Measurements from ENCODE around the gene SGCD.
"Not testable (repeated sequence)": the region's sequence is repeated elsewhere in the genome, so short reads cannot be mapped to it uniquely, and the experiment has no call there.

SGCD gene

GRCh38 chr5:156647034-156647451 lies 320.1 kb downstream of the SGCD start:
- Mint-ChIP-seq H3K4me1 (ENCODE audit: low read depth) (no peaks in the 10 kb centered on the region), H3K9me3 (ENCODE audit: low read depth) (no peaks in the 10 kb centered on the region), H3K36me3 (no peaks in the 10 kb centered on the region), H3K4me3 (no peak overlapping the region), H3K27ac (no peak overlapping the region), H3K27me3 (peaks cover 13% of the 10 kb centered on the region)

- H3K4me3 Mint-ChIP-seq: no peak overlapping the region
- H3K27ac Mint-ChIP-seq: no peak overlapping the region
- no peaks in the 10 kb centered on the region for H3K36me3 Mint-ChIP-seq
- H3K4me1 Mint-ChIP-seq (ENCODE audit: low read depth): no peaks in the 10 kb centered on the region
- peaks cover 5% of the 10 kb centered on the region for H3K27me3 Mint-ChIP-seq
- H3K9me3 Mint-ChIP-seq (ENCODE audit: low read depth): no peaks in the 10 kb centered on the region
These were observed 327.5 kb downstream of the SGCD start for GRCh38 chr5:156654444-156654843.

GRCh38 chr5:156655732-156656131 lies 328.8 kb downstream of the SGCD start:
- Mint-ChIP-seq H3K27me3 (peaks cover 4% of the 10 kb centered on the region), H3K4me3 (no peak overlapping the region), H3K27ac (no peak overlapping the region), H3K9me3 (ENCODE audit: low read depth) (no peaks in the 10 kb centered on the region), H3K36me3 (no peaks in the 10 kb centered on the region), H3K4me1 (ENCODE audit: low read depth) (no peaks in the 10 kb centered on the region)

GRCh38 chr5:156664832-156665231 lies 337.9 kb downstream of the SGCD start:
- not testable (repeated sequence) for H3K4me1 Mint-ChIP-seq (ENCODE audit: low read depth); H3K4me3 Mint-ChIP-seq; H3K27me3 Mint-ChIP-seq; H3K36me3 Mint-ChIP-seq; H3K9me3 Mint-ChIP-seq (ENCODE audit: low read depth); H3K27ac Mint-ChIP-seq

GRCh38 chr5:156666686-156667085 lies 339.7 kb downstream of the SGCD start:
- not testable (repeated sequence) for H3K9me3 Mint-ChIP-seq (ENCODE audit: low read depth); H3K27ac Mint-ChIP-seq; H3K36me3 Mint-ChIP-seq; H3K4me1 Mint-ChIP-seq (ENCODE audit: low read depth); H3K27me3 Mint-ChIP-seq; H3K4me3 Mint-ChIP-seq

- Mint-ChIP-seq H3K4me1 (ENCODE audit: low read depth) (no peaks in the 10 kb centered on the region), H3K36me3 (no peaks in the 10 kb centered on the region), H3K4me3 (no peak overlapping the region), H3K9me3 (ENCODE audit: low read depth) (no peaks in the 10 kb centered on the region), H3K27me3 (no peaks in the 10 kb centered on the region), H3K27ac (no peak overlapping the region)
These were observed 340.7 kb downstream of the SGCD start for GRCh38 chr5:156667616-156668015.

GRCh38 chr5:156669416-156669815 lies 342.5 kb downstream of the SGCD start:
- no peaks in the 10 kb centered on the region for H3K4me1 Mint-ChIP-seq (ENCODE audit: low read depth)

GRCh38 chr5:156670615-156671014 lies 343.7 kb downstream of the SGCD start:
- H3K9me3 Mint-ChIP-seq (ENCODE audit: low read depth): no peaks in the 10 kb centered on the region
- no peaks in the 10 kb centered on the region for H3K27me3 Mint-ChIP-seq
- no peak overlapping the region for H3K4me3 Mint-ChIP-seq
- H3K4me1 Mint-ChIP-seq (ENCODE audit: low read depth): no peaks in the 10 kb centered on the region
- H3K36me3 Mint-ChIP-seq: no peaks in the 10 kb centered on the region
- no peak overlapping the region for H3K27ac Mint-ChIP-seq

More at GRCh38 chr5:156669416-156669815, 342.5 kb downstream of the SGCD start:
- Mint-ChIP-seq H3K27me3 (no peaks in the 10 kb centered on the region), H3K27ac (no peak overlapping the region), H3K9me3 (ENCODE audit: low read depth) (no peaks in the 10 kb centered on the region), H3K36me3 (no peaks in the 10 kb centered on the region), H3K4me3 (no peak overlapping the region)

GRCh38 chr5:156675395-156675794 lies 348.4 kb downstream of the SGCD start:
- Mint-ChIP-seq H3K9me3 (ENCODE audit: low read depth) (no peaks in the 10 kb centered on the region), H3K4me1 (ENCODE audit: low read depth) (no peaks in the 10 kb centered on the region), H3K36me3 (no peaks in the 10 kb centered on the region), H3K27me3 (no peaks in the 10 kb centered on the region), H3K4me3 (no peak overlapping the region), H3K27ac (no peak overlapping the region)

- no peak overlapping the region for H3K4me3 Mint-ChIP-seq
- no peak overlapping the region for H3K27ac Mint-ChIP-seq
- H3K4me1 Mint-ChIP-seq (ENCODE audit: low read depth): peaks cover 3% of the 10 kb centered on the region
- H3K9me3 Mint-ChIP-seq (ENCODE audit: low read depth): no peaks in the 10 kb centered on the region
- no peaks in the 10 kb centered on the region for H3K36me3 Mint-ChIP-seq
- peaks cover 2% of the 10 kb centered on the region for H3K27me3 Mint-ChIP-seq
These were observed 351.0 kb downstream of the SGCD start for GRCh38 chr5:156677963-156678362.

- no peaks in the 10 kb centered on the region for H3K36me3 Mint-ChIP-seq
These were observed 351.5 kb downstream of the SGCD start for GRCh38 chr5:156678484-156678883.

GRCh38 chr5:156680831-156681230 lies 353.9 kb downstream of the SGCD start:
- Mint-ChIP-seq H3K36me3 (no peaks in the 10 kb centered on the region), H3K27me3 (peaks cover 7% of the 10 kb centered on the region), H3K9me3 (ENCODE audit: low read depth) (no peaks in the 10 kb centered on the region), H3K4me1 (ENCODE audit: low read depth) (peaks cover 4% of the 10 kb centered on the region), H3K27ac (no peak overlapping the region), H3K4me3 (no peak overlapping the region)

More at GRCh38 chr5:156678484-156678883, 351.5 kb downstream of the SGCD start:
- no peaks in the 10 kb centered on the region for H3K9me3 Mint-ChIP-seq (ENCODE audit: low read depth)
- H3K27me3 Mint-ChIP-seq: peaks cover 2% of the 10 kb centered on the region
- no peak overlapping the region for H3K4me3 Mint-ChIP-seq
- H3K4me1 Mint-ChIP-seq (ENCODE audit: low read depth): peaks cover 4% of the 10 kb centered on the region
- H3K27ac Mint-ChIP-seq: no peak overlapping the region

- Mint-ChIP-seq H3K4me1 (ENCODE audit: low read depth) (peaks cover 4% of the 10 kb centered on the region), H3K27ac (no peak overlapping the region), H3K9me3 (ENCODE audit: low read depth) (no peaks in the 10 kb centered on the region), H3K36me3 (no peaks in the 10 kb centered on the region), H3K4me3 (no peak overlapping the region), H3K27me3 (peaks cover 7% of the 10 kb centered on the region)
These were observed 354.3 kb downstream of the SGCD start for GRCh38 chr5:156681265-156681664.

GRCh38 chr5:156682971-156683370 lies 356.0 kb downstream of the SGCD start:
- no peak overlapping the region for H3K27ac Mint-ChIP-seq
- H3K27me3 Mint-ChIP-seq: peaks cover 12% of the 10 kb centered on the region
- H3K4me1 Mint-ChIP-seq (ENCODE audit: low read depth): peaks cover 4% of the 10 kb centered on the region
- no peaks in the 10 kb centered on the region for H3K9me3 Mint-ChIP-seq (ENCODE audit: low read depth)
- no peaks in the 10 kb centered on the region for H3K36me3 Mint-ChIP-seq
- no peak overlapping the region for H3K4me3 Mint-ChIP-seq

GRCh38 chr5:156683509-156683908 lies 356.5 kb downstream of the SGCD start:
- Mint-ChIP-seq H3K27ac (no peak overlapping the region), H3K4me3 (no peak overlapping the region), H3K9me3 (ENCODE audit: low read depth) (no peaks in the 10 kb centered on the region), H3K27me3 (peaks cover 14% of the 10 kb centered on the region), H3K36me3 (no peaks in the 10 kb centered on the region), H3K4me1 (ENCODE audit: low read depth) (peaks cover 4% of the 10 kb centered on the region)

- no peaks in the 10 kb centered on the region for H3K9me3 Mint-ChIP-seq (ENCODE audit: low read depth)
- peaks cover 4% of the 10 kb centered on the region for H3K4me1 Mint-ChIP-seq (ENCODE audit: low read depth)
- H3K27me3 Mint-ChIP-seq: peaks cover 18% of the 10 kb centered on the region
- H3K4me3 Mint-ChIP-seq: no peak overlapping the region
- H3K27ac Mint-ChIP-seq: no peak overlapping the region
- no peaks in the 10 kb centered on the region for H3K36me3 Mint-ChIP-seq
These were observed 357.3 kb downstream of the SGCD start for GRCh38 chr5:156684216-156684615.
